NCI-H446 (cell line): ENCODE results near the gene GLIPR2.
"Not testable (repeated sequence)": the region's sequence is repeated elsewhere in the genome, so short reads cannot be mapped to it uniquely, and the experiment has no call there.

ENCODE experiments used
- DNase-seq, 2 experiments: peaks; one replicate each; lab custom pipeline; 2025; lab: John Stamatoyannopoulos, UW

The GLIPR2 gene

DNA sequence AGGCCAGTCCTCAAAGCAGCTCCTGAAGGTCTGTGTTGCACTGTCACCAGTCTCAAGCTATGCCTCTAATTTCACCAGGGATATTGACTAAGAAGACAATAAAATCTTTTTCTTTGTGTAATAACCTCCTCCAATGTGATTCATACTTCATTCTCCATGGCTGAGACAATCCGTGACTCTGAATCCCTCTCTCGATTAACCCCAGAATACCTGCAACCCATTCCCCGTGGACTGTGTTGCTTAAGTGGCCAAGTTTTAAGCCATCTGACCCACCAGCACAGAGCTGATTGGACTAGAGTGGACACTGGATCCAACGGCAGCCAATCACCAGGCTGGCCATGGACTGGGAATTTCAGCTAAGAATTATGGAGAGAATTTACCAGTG is 27.2 kb downstream of the GLIPR2 start:
- DNase-seq: no peak

GRCh38 chr9:36164372-36164771 is 27.8 kb downstream of the GLIPR2 start:
- DNase-seq: no peak

GRCh38 chr9:36164989-36165388 is 28.5 kb downstream of the GLIPR2 start:
- DNase-seq: no peak

GRCh38 chr9:36165826-36166167 is 29.3 kb downstream of the GLIPR2 start:
- DNase-seq: no peak

- DNase-seq: peak; percentile 50 to 85
Measured at GRCh38 chr9:36166168-36166927, 29.8 kb downstream of the GLIPR2 start.

- no peak for DNase-seq
Measured at GRCh38 chr9:36169166-36169565, 32.6 kb downstream of the GLIPR2 start, which contains the start of gene CCIN. Gene CCIN, plus strand, starts transcription at chr9:36169388. Its CDS starts 115 bp downstream, at chr9:36169503.

DNA sequence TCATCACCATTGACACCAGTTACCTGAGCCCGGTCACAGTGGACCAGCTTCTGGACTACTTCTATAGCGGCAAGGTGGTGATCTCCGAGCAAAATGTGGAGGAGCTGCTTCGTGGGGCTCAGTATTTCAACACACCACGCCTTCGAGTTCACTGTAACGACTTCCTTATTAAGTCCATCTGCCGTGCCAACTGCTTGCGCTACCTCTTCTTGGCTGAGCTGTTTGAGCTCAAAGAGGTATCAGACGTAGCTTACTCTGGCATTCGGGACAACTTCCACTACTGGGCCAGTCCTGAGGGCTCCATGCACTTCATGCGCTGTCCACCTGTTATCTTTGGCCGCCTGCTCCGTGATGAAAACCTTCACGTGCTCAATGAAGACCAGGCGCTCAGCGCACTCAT is 33.2 kb downstream of the GLIPR2 start:
- no peak for DNase-seq

GRCh38 chr9:36170531-36170930 is 34.0 kb downstream of the GLIPR2 start:
- DNase-seq: no peak

- DNase-seq: no peak
Measured at GRCh38 chr9:36173861-36174260, 37.3 kb downstream of the GLIPR2 start.

- DNase-seq: no peak
Measured at GRCh38 chr9:36174271-36174670, 37.7 kb downstream of the GLIPR2 start.

- no peak for DNase-seq
Measured at GRCh38 chr9:36174731-36175130, 38.2 kb downstream of the GLIPR2 start.

DNA sequence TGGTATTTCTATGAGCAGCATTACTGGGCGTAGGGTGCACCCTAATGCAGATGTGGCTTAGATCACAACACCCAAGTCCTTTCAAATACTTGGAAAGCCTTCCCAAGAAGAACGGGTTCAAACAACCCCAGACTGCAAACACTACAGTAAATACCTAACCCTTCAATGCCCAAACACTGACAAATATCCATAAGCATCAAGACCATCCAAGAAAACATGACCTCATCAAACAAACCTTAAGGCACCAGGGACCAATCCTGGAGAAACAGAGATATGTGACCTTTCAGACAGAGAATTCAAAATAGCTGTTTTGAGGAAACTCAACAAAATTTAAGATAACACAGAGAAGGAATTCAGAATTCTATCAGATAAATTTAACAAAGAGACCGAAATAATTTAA is 38.7 kb downstream of the GLIPR2 start:
- not testable (repeated sequence) for DNase-seq

- DNase-seq: not testable (repeated sequence)
Measured at GRCh38 chr9:36176496-36176895, 40.0 kb downstream of the GLIPR2 start.

DNA sequence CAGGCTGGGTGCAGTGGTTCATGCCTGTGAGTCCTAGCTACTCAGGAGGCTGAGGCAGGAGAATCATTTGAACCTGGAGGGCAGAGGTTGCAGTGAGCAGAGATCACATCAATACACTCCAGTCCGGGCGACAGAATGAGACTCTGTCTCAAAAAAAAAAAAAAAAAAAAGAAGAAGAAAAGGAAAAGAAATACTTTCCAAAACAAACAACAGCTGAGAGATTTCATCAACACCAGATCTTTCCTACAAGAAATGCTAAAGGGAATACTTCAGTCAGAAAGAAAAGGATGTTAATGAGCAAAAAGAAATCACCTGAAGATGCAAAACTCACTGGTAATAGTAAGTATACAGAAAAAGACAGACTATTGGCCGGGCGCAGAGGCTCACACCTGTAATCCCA is 41.0 kb downstream of the GLIPR2 start:
- no peak for DNase-seq

- DNase-seq: not testable (repeated sequence)
Measured at GRCh38 chr9:36180243-36180642, 43.7 kb downstream of the GLIPR2 start.

DNA sequence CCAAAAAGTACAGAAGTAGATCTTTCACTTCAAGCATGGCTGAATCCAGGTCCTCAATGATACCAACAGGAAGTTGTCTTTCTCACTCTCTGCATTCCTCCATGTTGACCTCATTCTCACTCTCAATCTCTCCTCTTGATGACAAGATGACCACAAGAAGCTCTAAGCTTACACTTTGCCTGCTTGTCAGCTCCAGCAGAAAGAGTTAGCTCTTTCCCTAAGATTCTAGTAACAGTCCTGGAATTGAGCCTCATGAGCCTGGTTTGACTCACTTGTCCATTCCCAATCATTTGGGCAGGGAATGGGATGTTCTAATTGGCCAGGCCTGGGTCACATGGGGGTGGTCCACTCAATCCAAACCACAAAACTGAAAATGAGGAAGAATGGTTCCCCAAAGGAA is 50.9 kb downstream of the GLIPR2 start:
- DNase-seq: no peak

GRCh38 chr9:36188212-36188611 is 51.7 kb downstream of the GLIPR2 start:
- DNase-seq: no peak

DNA sequence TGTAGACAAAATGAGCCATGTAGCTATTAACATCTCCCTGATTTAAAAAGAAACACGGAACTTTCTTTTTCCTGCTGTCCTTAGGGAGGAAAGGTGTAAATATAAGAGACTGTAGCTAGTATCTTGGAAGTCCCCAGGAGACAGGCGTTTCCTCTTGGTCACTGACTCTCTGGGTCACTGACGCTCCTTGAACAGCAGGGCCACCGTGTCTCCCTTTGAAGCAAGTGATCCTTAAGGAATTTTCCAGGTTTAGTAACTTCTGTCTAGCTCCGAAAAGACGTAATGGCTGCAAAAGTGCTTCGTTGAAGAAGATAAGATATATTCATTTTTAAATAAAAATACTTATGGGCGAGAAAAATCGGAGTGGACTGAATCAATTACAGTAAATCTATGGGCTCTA is 53.4 kb downstream of the GLIPR2 start:
- no peak for DNase-seq

DNA sequence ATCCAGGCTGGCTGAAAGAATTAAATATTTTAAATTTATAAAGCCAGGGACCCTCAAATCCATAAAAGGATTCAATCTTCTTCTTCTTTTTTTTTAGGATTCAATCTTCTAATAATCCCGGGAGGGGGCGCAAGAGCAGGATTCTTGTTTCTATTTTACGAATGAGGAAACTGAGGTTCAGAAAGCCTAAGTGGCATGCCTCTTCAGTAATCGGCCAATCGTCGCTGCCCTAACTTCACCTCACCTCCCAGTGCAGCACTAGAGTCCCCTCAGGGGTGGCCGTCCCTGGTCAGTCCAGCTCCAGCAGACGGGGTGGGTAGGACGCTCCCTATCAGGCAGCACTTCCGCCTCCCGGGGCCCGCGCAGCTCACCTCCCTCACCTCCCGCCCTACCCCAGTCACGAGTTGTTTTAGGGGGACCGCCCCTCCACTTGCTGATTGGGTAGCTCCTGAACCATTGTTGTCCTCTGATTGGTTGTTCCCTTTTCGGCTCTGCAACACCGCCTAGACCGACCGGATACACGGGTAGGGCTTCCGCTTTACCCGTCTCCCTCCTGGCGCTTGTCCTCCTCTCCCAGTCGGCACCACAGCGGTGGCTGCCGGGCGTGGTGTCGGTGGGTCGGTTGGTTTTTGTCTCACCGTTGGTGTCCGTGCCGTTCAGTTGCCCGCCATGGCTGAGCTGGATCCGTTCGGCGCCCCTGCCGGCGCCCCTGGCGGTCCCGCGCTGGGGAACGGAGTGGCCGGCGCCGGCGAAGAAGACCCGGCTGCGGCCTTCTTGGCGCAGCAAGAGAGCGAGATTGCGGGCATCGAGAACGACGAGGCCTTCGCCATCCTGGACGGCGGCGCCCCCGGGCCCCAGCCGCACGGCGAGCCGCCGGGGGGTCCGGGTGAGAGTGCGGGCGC is 54.1 kb downstream of the GLIPR2 start, which contains the start of gene CLTA:
Gene CLTA (plus strand): TSS at position 534 of the 902 bp plus-strand sequence. CDS start 136 bp downstream, at position 670.
- DNase-seq: peak; percentile 98 to 99

DNA sequence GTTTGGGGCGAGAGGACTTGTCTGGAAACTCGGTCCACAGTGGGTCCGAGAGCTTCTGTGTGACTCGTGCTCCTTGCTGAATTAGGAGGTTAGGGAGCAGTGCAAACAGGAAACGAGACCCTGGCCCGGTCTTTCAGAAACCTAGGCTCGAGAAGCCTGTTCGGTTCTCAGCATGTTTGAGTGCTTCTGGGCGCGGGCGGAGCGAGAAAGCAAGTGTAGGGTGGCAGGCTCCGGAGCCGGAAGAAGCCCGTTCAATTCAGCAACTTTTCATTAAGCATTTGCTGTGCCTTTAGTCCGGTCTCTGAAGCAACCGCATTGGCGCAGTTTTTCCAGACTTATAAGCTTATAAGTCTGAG is 54.7 kb downstream of the GLIPR2 start:
- DNase-seq: no peak

DNA sequence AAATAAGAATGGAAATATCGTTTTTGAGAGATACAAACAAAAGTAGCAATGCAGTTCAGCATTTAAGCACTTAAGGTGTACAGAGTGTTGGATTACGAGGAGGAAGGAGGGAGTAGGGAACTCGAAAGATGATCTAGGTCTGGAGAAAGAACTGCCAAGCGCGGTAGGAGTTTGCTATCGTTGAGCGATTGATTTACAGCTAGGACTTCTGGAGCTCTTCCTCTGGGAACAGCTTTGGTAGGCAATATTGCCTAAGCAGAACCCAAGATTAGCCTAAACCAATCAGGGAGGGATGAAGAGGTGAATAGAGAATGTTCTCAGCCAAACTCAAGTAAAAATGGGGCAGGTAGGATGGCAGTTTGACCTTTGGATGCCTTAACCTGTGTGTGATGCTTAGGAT is 55.2 kb downstream of the GLIPR2 start:
- DNase-seq: no peak

GRCh38 chr9:36192196-36192595 is 55.7 kb downstream of the GLIPR2 start:
- DNase-seq: peak in 1 of 2 experiments; percentile 9

- no peak for DNase-seq
Measured at GRCh38 chr9:36193023-36193422, 56.5 kb downstream of the GLIPR2 start.
